Subcutaneous abdominal adipose tissue (tissue), 5 donors: Measurements from ENCODE around the gene GJA5.
A peak's percentile ranks its signal among the peaks of the same experiment; 100 is the strongest.

Source experiments
- H3K27ac ChIP-seq: one replicate; pipeline ENCODE4 v1.7.0; 2013; ENCODE audit warnings: low read depth, mild to moderate bottlenecking, inconsistent platforms, low read length, moderate library complexity
- H3K27me3 ChIP-seq, 5 donors: one replicate each; pipeline ENCODE4 v1.7.0; 2013; ENCODE audit warnings: low read length in 5 of 5, inconsistent platforms in 1 of 5; ENCODE audit not compliant: control insufficient read depth in 5 of 5, insufficient read depth in 4 of 5
- H3K36me3 ChIP-seq, 5 donors: one replicate each; pipeline ENCODE4 v1.7.0; 2013; ENCODE audit warnings: low read length in 5 of 5; ENCODE audit not compliant: control insufficient read depth in 5 of 5, insufficient read depth in 5 of 5
- H3K4me1 ChIP-seq, 5 donors: one replicate each; pipeline ENCODE4 v1.7.0; 2013; ENCODE audit warnings: low read length in 5 of 5, mild to moderate bottlenecking in 3 of 5, moderate library complexity in 1 of 5; ENCODE audit not compliant: control insufficient read depth in 5 of 5, insufficient read depth in 5 of 5
- H3K4me3 ChIP-seq, 5 donors: one replicate each; pipeline ENCODE4 v1.7.0; 2013; ENCODE audit warnings: low read length in 5 of 5, low read depth in 1 of 5
- H3K9ac ChIP-seq, 5 donors: one replicate each; pipeline ENCODE4 v1.7.0; 2013; ENCODE audit warnings: low read length in 5 of 5, mild to moderate bottlenecking in 4 of 5, moderate library complexity in 3 of 5
- H3K9me3 ChIP-seq, 5 donors: one replicate each; pipeline ENCODE4 v1.7.0; 2013; ENCODE audit warnings: low read length in 5 of 5; ENCODE audit not compliant: control insufficient read depth in 5 of 5
- donor health status: healthy.
- donor health status: healthy.
- donor health status: healthy.
- donor health status: healthy.
- donor health status: healthy.

Gene GJA5

DNA sequence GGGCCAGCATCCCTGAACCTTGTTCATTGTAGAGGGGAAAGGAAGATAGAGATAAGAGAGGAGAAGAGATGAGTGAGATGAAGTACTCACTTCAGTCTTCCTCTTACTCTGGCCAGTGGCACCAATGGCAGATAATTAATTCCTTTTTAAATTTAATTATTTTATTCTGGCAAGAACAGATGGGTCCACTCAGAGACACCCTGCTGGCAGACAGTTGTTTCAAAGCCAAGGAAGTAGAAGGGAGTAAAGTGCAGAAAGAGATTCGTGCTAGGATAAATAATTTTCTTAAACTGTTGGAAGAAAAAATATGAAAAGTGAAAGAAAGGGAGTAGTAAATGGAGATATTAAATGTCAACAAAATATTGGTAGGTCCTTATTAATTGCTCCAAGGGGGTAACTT is 7.7 kb upstream of the GJA5 start:
- peaks cover 9 to 63% (median 52%) of the 10 kb centered on the region in 5 donors for H3K4me1 ChIP-seq
- H3K27me3 ChIP-seq, result no peaks in the 10 kb centered on the region
- H3K36me3 ChIP-seq, result no peaks in the 10 kb centered on the region
- no peak overlapping the region for H3K4me3 ChIP-seq
- no peak overlapping the region for H3K27ac ChIP-seq
- no peak overlapping the region for H3K9ac ChIP-seq
- no peaks in the 10 kb centered on the region for H3K9me3 ChIP-seq

- Histone ChIP-seq H3K4me1 (peaks cover 11 to 56% (median 47%) of the 10 kb centered on the region in 5 donors), H3K9ac (no peak overlapping the region), H3K9me3 (no peaks in the 10 kb centered on the region), H3K27me3 (no peaks in the 10 kb centered on the region), H3K27ac (peak overlapping the region; percentile 37), H3K4me3 (no peak overlapping the region), H3K36me3 (no peaks in the 10 kb centered on the region)
Observed at GRCh38 chr1:147762233-147763024, 2.0 kb upstream of the GJA5 start.

DNA sequence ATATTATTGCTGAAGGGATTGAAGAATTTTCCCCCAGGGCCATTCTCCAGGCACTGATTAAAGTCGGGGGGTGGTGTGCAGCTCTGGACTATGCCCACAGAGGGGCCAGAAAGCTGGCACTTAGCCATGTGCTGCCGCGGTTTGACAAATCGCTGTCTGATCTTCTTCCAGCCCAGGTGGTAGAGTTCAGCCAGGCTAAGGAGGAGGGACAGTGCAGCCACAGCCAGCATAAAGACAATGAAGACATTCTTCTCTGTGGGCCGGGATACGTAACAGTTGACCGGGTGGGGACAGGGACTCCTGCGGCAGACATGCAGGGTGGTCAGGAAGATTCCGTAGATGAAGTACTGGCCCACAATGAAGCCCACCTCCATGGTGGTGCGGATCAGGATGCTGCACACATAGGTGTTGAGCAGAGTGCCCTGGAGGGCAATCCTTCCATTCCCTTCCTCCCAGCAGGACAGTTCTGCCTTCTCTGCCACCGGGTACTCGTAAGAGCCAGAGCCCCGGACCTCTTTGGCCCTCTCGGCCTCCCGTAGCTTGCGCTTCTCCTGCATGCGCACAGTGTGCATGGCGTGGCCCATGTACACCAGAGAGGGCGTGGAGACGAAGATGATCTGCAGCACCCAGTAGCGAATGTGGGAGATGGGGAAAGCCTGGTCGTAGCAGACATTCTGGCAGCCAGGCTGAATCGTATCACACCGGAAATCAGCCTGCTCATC is 1.9 kb downstream of the GJA5 start:
- H3K4me3 ChIP-seq, result no peak overlapping the region

GRCh38 chr1:147757015-147757990 is 3.1 kb downstream of the GJA5 start:
- no peaks in the 10 kb centered on the region for H3K27me3 ChIP-seq
- no peaks in the 10 kb centered on the region for H3K36me3 ChIP-seq
- H3K4me3 ChIP-seq, result no peak overlapping the region
- no peak overlapping the region for H3K27ac ChIP-seq
- H3K4me1 ChIP-seq, result peaks cover 8 to 46% (median 33%) of the 10 kb centered on the region in 5 donors
- H3K9me3 ChIP-seq, result no peaks in the 10 kb centered on the region
- no peak overlapping the region for H3K9ac ChIP-seq

More for the DNA sequence above, 1.9 kb downstream of the GJA5 start:
- H3K4me1 ChIP-seq, result peaks cover 11 to 55% (median 39%) of the 10 kb centered on the region in 5 donors
- no peak overlapping the region for H3K9ac ChIP-seq
- H3K27ac ChIP-seq, result no peak overlapping the region
- no peaks in the 10 kb centered on the region for H3K27me3 ChIP-seq
- no peaks in the 10 kb centered on the region for H3K36me3 ChIP-seq
- H3K9me3 ChIP-seq, result no peaks in the 10 kb centered on the region

- Histone ChIP-seq H3K9me3 (no peaks in the 10 kb centered on the region), H3K4me3 (no peak overlapping the region), H3K27me3 (no peaks in the 10 kb centered on the region), H3K36me3 (no peaks in the 10 kb centered on the region), H3K9ac (no peak overlapping the region), H3K27ac (no peak overlapping the region), H3K4me1 (peaks cover 5 to 36% (median 23%) of the 10 kb centered on the region in 5 donors)
Observed at GRCh38 chr1:147756341-147756740, 4.1 kb downstream of the GJA5 start.

DNA sequence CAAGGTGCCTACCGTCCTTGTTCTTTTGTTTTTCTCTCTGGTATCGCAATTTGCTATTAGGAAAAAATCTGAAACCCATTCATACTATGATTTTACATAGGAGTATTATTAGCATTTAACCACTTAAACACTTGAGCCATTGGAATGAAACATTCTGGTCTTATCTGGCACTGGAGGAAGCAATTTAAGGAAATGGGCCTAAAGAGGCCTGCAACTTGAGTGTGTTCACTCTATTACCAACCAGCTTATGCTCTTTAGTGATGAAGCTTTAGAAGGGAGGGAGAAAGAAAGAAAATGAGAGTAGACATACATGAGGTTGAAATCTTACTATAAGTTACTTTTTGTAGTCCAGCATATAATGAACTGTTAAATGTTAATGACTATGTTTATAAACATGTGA is 5.7 kb downstream of the GJA5 start:
- H3K27ac ChIP-seq, result no peak overlapping the region
- H3K9me3 ChIP-seq, result no peaks in the 10 kb centered on the region
- H3K4me1 ChIP-seq, result peaks cover 2 to 19% (median 7%) of the 10 kb centered on the region in 5 donors
- H3K9ac ChIP-seq, result no peak overlapping the region
- no peaks in the 10 kb centered on the region for H3K36me3 ChIP-seq
- H3K4me3 ChIP-seq, result no peak overlapping the region
- no peaks in the 10 kb centered on the region for H3K27me3 ChIP-seq

DNA sequence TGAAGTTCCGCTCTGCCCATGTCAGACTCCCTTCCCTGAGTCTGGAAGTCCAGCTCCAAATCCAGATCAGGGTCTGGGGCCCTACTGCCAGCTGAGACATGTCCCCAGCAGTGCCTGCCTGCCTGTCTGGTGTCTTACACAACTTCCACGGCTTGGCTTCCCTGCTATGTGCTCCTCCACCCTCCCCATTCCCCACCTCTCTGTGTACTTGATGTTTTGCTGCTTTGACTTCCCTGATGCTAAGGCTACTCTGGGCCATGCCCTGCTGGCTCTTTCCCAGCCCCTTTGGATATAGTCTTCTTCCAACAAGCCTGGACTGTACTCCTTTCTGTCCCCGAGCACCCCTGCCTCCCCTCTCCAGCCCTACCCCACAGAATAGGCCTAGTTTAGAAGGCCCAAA is 7.3 kb downstream of the GJA5 start:
- no peaks in the 10 kb centered on the region for H3K36me3 ChIP-seq
- H3K4me3 ChIP-seq, result no peak overlapping the region
- H3K9me3 ChIP-seq, result no peaks in the 10 kb centered on the region
- H3K4me1 ChIP-seq, result peaks cover 0 to 8% (median 7%) of the 10 kb centered on the region in 5 donors
- no peak overlapping the region for H3K9ac ChIP-seq
- H3K27ac ChIP-seq, result no peak overlapping the region
- H3K27me3 ChIP-seq, result no peaks in the 10 kb centered on the region

DNA sequence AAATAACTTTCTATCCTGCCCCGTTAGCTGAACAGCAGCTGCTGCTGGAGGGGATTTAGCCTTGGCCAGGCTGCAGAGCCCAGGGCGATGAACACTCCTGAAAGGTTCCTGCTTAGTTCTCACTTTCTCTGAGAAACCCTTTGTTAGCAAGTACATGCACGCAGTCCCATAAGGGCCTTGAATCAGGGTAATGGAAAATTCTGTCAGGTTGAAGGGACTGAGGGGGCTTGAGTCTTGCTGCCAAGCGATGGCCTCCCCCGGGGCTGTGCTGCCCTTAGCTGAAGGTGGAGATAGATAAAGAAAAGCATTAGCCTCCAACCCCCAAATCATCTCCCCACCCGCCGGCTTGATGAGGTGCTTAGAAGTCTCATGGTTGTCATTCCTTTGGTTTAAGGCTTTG is 7.9 kb downstream of the GJA5 start:
- Histone ChIP-seq H3K4me1 (peaks cover 0 to 8% (median 5%) of the 10 kb centered on the region in 5 donors), H3K27ac (no peak overlapping the region), H3K4me3 (no peak overlapping the region)

GRCh38 chr1:147751346-147751745 is 9.1 kb downstream of the GJA5 start:
- H3K4me3 ChIP-seq, result no peak overlapping the region
- no peak overlapping the region for H3K27ac ChIP-seq
- no peak overlapping the region for H3K9ac ChIP-seq
- peaks cover 0 to 5% (median 3%) of the 10 kb centered on the region in 5 donors for H3K4me1 ChIP-seq
- no peaks in the 10 kb centered on the region for H3K36me3 ChIP-seq
- H3K27me3 ChIP-seq, result no peaks in the 10 kb centered on the region
- H3K9me3 ChIP-seq, result no peaks in the 10 kb centered on the region

More for the DNA sequence above, 7.9 kb downstream of the GJA5 start:
- Histone ChIP-seq H3K9me3 (no peaks in the 10 kb centered on the region), H3K27me3 (no peaks in the 10 kb centered on the region), H3K9ac (no peak overlapping the region), H3K36me3 (no peaks in the 10 kb centered on the region)
